Measurements from ENCODE around the gene CATSPER2.
"Not testable (repeated sequence)": the region's sequence is repeated elsewhere in the genome, so short reads cannot be mapped to it uniquely, and the experiment has no call there.

CATSPER2 gene

GRCh38 chr15:43648649-43649429, at the start of gene CATSPER2:
Gene CATSPER2, minus strand, starts transcription at chr15:43648844. Its CDS starts 783 bp downstream, at chr15:43648061.
- no peak for TF ChIP-seq CTCF (conservative IDR thresholded peaks at IDR 0.05)
- no peak within 1 kb of the TSS for H3K27ac ChIP-seq

GRCh38 chr15:43693148-43694022, 44.7 kb upstream of the CATSPER2 start, which contains the start of gene CKMT1A:
Gene CKMT1A, plus strand, starts transcription at chr15:43693859. Its CDS starts 192 bp downstream, at chr15:43694051.
- not testable (repeated sequence) for H3K27ac ChIP-seq

GRCh38 chr15:43692679-43693078, 44.0 kb upstream of the CATSPER2 start:
- H3K27ac ChIP-seq = not testable (repeated sequence)

- H3K27ac ChIP-seq = not testable (repeated sequence)
Measured at GRCh38 chr15:43689604-43690301, 41.1 kb upstream of the CATSPER2 start.

GRCh38 chr15:43674175-43674574, 25.5 kb upstream of the CATSPER2 start:
- H3K27ac ChIP-seq = not testable (repeated sequence)

GRCh38 chr15:43666177-43666576, 17.5 kb upstream of the CATSPER2 start:
- not testable (repeated sequence) for H3K27ac ChIP-seq

GRCh38 chr15:43663333-43663732, 14.7 kb upstream of the CATSPER2 start:
- not testable (repeated sequence) for H3K27ac ChIP-seq

GRCh38 chr15:43662293-43662692, 13.6 kb upstream of the CATSPER2 start:
- not testable (repeated sequence) for H3K27ac ChIP-seq

GRCh38 chr15:43659727-43660126, 11.1 kb upstream of the CATSPER2 start:
- H3K27ac ChIP-seq = not testable (repeated sequence)

GRCh38 chr15:43649430-43649926, 834 bp upstream of the CATSPER2 start:
- H3K27ac ChIP-seq = not testable (repeated sequence)

GRCh38 chr15:43638464-43639204, 10.0 kb downstream of the CATSPER2 start:
- H3K27ac ChIP-seq = not testable (repeated sequence)

- not testable (repeated sequence) for H3K27ac ChIP-seq
Measured at GRCh38 chr15:43626937-43627336, 21.7 kb downstream of the CATSPER2 start.

GRCh38 chr15:43625106-43625505, 23.5 kb downstream of the CATSPER2 start:
- H3K27ac ChIP-seq = no peak overlapping the region
- no peak for TF ChIP-seq CTCF (conservative IDR thresholded peaks at IDR 0.05)

- H3K27ac ChIP-seq = not testable (repeated sequence)
Measured at GRCh38 chr15:43622068-43622799, 26.4 kb downstream of the CATSPER2 start.

GRCh38 chr15:43618700-43619099, 29.9 kb downstream of the CATSPER2 start, which contains the start of gene STRC:
Gene STRC, minus strand, starts transcription at chr15:43618800. Its CDS starts 78 bp downstream, at chr15:43618722.
- not testable (repeated sequence) for H3K27ac ChIP-seq

GRCh38 chr15:43617750-43618149, 30.9 kb downstream of the CATSPER2 start:
- H3K27ac ChIP-seq = not testable (repeated sequence)

- H3K27ac ChIP-seq = not testable (repeated sequence)
Measured at GRCh38 chr15:43602233-43602632, 46.4 kb downstream of the CATSPER2 start.

Data from VCaP (cell line).